Measurements from ENCODE around the gene ARHGAP22. TPM values are rescaled to one million over a fixed set of nuclear protein-coding genes. Genes with fewer than 3 reads are reported as not detected.

The ARHGAP22 gene
- total RNA-seq, 2 donors from 2014 or later, result 0.32 to 0.48 TPM

- no peaks in the 10 kb centered on the region for H3K9me3 Mint-ChIP-seq
- ATAC-seq (replicated peaks), result no peak
Measured at GRCh38 chr10:48568546-48568945, 36.3 kb downstream of the ARHGAP22 start.

DNA sequence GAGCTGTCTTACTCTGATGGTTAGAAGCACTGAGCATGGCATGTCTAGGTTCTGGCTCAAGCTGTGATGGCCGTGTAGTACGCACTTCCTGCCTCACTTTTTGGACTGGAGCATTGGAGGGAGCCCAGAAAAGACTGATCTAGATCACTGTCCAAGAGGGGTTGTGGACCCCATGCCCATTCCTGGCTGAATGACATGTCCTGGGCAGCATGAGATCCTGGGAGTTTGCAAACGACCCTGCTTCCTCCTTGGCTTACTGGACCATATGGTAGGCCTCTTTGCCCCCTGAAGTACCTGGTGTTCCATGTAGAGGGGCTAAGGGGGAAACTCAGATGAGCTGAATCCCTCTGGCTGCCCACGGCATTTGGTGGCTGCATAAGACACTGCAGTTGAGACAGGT is 36.7 kb downstream of the ARHGAP22 start:
- no peaks in the 10 kb centered on the region for H3K4me1 Mint-ChIP-seq
- H3K27ac Mint-ChIP-seq, result no peak overlapping the region
- H3K9me3 Mint-ChIP-seq, result no peaks in the 10 kb centered on the region
- no peak for ATAC-seq (replicated peaks)
- peaks cover 3% of the 10 kb centered on the region for H3K27me3 Mint-ChIP-seq
- no peak overlapping the region for H3K4me3 Mint-ChIP-seq
- H3K36me3 Mint-ChIP-seq (ENCODE audit: low read depth), result no peaks in the 10 kb centered on the region

More at GRCh38 chr10:48568546-48568945, 36.3 kb downstream of the ARHGAP22 start:
- peaks cover 3% of the 10 kb centered on the region for H3K27me3 Mint-ChIP-seq
- no peaks in the 10 kb centered on the region for H3K4me1 Mint-ChIP-seq
- no peaks in the 10 kb centered on the region for H3K36me3 Mint-ChIP-seq (ENCODE audit: low read depth)
- no peak overlapping the region for H3K4me3 Mint-ChIP-seq
- H3K27ac Mint-ChIP-seq, result no peak overlapping the region

DNA sequence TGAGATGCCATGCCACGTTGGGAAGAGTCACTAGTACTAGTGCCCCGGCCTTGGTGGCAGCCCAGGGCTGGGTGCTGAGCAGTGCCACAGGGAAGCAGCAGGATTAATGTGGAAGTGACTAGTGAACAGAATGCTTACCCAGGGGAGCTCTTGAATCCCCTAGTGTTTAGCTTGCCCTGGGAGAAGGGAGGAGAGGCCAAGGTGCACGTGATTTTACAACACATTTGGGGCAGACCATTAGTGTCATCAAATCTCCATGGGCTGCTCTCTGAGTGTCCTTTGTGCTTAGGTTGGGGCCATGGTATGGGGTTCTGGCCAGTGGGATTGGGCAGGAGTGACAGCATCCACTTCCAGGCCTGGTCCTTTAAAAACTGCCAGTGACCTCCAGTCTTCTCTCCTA is 37.5 kb downstream of the ARHGAP22 start:
- Mint-ChIP-seq H3K27me3 (peaks cover 3% of the 10 kb centered on the region), H3K36me3 (ENCODE audit: low read depth) (no peaks in the 10 kb centered on the region), H3K27ac (no peak overlapping the region), H3K4me3 (no peak overlapping the region), H3K9me3 (no peaks in the 10 kb centered on the region), H3K4me1 (no peaks in the 10 kb centered on the region)
- no peak for ATAC-seq (replicated peaks)

- no peaks in the 10 kb centered on the region for H3K4me1 Mint-ChIP-seq
- no peak overlapping the region for H3K27ac Mint-ChIP-seq
- no peaks in the 10 kb centered on the region for H3K36me3 Mint-ChIP-seq (ENCODE audit: low read depth)
- no peak for ATAC-seq (replicated peaks)
- no peak overlapping the region for H3K4me3 Mint-ChIP-seq
- H3K9me3 Mint-ChIP-seq, result no peaks in the 10 kb centered on the region
- peaks cover 3% of the 10 kb centered on the region for H3K27me3 Mint-ChIP-seq
Measured at GRCh38 chr10:48564466-48565160, 40.3 kb downstream of the ARHGAP22 start.

DNA sequence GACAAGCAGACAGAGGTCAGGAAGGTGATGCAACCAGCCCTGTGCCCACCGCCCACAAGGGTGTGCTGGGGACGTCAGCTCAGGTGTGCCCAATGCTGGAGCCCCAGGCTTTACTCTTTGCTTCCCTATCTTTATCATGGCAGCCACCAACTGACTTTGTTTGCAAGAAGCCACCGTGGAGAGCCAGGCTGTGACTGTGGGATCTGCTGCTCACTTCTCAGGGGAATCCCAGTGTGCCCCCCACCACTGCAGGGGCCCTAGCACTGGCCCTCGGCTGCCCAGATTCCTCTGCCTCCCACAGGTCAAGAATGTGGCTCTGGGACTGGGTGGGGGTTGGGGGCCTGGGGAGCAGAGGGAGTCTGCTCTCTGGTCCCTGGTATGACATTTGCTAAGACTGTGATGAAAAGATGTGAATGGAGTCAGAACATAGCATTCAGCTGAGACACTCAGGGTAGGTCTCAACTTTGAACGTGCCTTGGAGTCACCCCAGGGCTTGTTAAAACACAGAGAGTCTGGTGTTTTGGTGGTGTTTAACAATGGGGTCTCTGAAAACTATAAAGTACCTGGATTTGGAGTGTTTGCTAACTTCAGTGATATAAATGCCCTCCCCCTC is 47.3 kb downstream of the ARHGAP22 start:
- H3K9me3 Mint-ChIP-seq, result no peaks in the 10 kb centered on the region
- ATAC-seq (replicated peaks), result no peak
- H3K36me3 Mint-ChIP-seq (ENCODE audit: low read depth), result no peaks in the 10 kb centered on the region
- no peak overlapping the region for H3K4me3 Mint-ChIP-seq
- H3K27me3 Mint-ChIP-seq, result peaks cover 5% of the 10 kb centered on the region
- no peak overlapping the region for H3K27ac Mint-ChIP-seq
- H3K4me1 Mint-ChIP-seq, result no peaks in the 10 kb centered on the region

DNA sequence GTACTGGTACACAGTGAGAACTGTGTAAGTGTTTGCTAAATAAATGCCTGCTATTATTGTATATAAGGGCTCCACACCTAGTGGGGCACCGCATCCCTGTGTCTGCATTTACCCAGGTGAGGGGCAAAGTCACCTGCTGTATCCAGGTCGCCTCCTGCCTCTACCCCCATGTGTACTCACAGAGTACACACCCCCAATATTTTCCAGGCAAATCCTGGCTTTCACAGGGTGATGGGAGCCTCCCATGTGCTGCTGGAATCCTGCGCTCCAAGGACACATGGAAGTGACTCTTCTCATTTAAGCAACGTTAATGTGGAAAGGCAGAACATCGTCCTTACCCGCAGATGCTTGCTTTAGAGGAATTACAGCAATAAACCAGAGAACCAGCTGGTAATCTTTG is 48.2 kb downstream of the ARHGAP22 start:
- no peak overlapping the region for H3K27ac Mint-ChIP-seq
- H3K27me3 Mint-ChIP-seq, result peaks cover 5% of the 10 kb centered on the region
- no peak overlapping the region for H3K4me3 Mint-ChIP-seq
- no peaks in the 10 kb centered on the region for H3K4me1 Mint-ChIP-seq
- no peak for ATAC-seq (replicated peaks)
- H3K36me3 Mint-ChIP-seq (ENCODE audit: low read depth), result no peaks in the 10 kb centered on the region
- H3K9me3 Mint-ChIP-seq, result no peaks in the 10 kb centered on the region

GRCh38 chr10:48556065-48556464 is 48.8 kb downstream of the ARHGAP22 start:
- Mint-ChIP-seq H3K9me3 (no peaks in the 10 kb centered on the region), H3K4me3 (no peak overlapping the region), H3K27me3 (peaks cover 5% of the 10 kb centered on the region), H3K27ac (no peak overlapping the region), H3K36me3 (ENCODE audit: low read depth) (no peaks in the 10 kb centered on the region), H3K4me1 (no peaks in the 10 kb centered on the region)
- no peak for ATAC-seq (replicated peaks)

DNA sequence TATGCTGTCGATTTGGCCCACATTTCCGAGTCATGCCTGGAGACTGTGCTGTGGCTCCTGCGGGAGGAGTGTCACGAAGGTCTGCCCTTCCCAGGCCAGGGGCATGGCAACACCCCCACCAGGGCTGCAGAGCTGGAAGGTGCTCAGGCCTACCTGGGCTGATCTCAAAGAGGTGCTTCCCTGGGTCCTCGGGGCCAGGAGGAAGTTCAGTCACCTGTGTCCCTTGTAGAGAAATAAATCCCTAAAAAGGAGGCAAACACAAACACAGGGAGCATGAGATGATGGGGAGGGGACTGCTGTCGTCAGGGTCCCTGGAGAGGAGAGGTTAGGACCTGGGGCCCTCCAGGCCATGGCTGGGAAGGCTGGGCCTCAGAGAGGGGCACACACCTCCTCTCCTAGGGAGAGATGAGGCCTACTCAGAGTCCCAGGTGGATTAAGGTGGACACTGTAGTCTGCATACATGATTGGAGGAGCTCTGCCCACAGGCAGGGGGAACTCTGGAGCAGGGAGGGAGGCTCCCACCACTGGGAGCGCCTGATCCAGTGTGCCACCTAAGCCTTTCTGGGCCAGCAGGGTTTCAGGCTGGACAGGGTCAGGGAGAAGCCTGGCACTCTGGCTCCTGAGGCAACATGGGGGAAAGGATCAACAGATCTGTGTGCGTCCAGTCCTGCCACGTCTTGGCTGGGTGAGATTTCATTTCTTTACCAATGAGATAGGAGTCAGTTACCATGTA is 49.4 kb downstream of the ARHGAP22 start:
- H3K4me3 Mint-ChIP-seq, result no peak overlapping the region
- H3K27ac Mint-ChIP-seq, result no peak overlapping the region
- peaks cover 5% of the 10 kb centered on the region for H3K27me3 Mint-ChIP-seq
- H3K9me3 Mint-ChIP-seq, result no peaks in the 10 kb centered on the region
- no peak for ATAC-seq (replicated peaks)
- H3K4me1 Mint-ChIP-seq, result no peaks in the 10 kb centered on the region
- H3K36me3 Mint-ChIP-seq (ENCODE audit: low read depth), result no peaks in the 10 kb centered on the region

DNA sequence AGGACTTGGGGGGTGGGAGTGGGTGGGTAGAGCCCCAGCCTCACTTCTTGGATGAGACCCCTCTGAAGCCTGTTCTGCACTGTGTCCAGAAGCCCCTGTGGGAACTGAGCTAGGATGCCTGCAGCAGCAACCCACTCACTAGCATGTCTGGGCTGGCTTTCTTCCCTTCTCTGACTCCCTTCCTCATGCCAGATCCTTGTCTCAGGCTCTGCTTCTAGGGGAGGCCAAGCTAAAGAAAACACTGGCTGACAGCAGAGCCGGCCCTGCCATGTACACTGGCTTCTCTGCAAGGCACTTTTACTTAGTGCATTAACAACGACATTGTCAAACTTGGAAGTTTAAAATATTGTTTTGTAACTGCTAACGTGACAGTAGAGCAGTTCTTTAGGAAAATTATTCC is 50.2 kb downstream of the ARHGAP22 start:
- no peak overlapping the region for H3K27ac Mint-ChIP-seq

DNA sequence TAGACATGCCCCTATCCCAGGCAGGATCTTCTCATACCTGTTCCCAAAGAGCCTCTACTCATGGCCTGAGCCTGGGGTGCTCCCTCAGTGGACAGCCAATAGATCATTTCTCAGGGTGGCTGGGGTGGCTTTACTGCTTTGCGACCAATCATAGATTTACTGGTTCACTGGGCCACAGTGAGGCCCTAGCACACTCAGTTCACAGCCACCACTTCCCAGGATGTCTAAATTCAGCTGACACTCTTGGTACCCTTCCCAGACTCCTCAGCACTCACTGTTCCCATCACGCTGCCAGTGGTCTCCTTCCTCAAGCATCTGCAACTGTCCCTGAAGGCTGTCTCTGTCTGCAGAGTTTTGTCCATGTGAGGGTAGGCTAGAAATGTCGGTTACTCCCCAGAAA is 50.6 kb downstream of the ARHGAP22 start:
- Mint-ChIP-seq H3K36me3 (ENCODE audit: low read depth) (no peaks in the 10 kb centered on the region), H3K4me3 (no peak overlapping the region), H3K9me3 (no peaks in the 10 kb centered on the region), H3K27me3 (peaks cover 5% of the 10 kb centered on the region), H3K27ac (no peak overlapping the region), H3K4me1 (no peaks in the 10 kb centered on the region)
- ATAC-seq (replicated peaks), result no peak

More for the DNA sequence above, 50.2 kb downstream of the ARHGAP22 start:
- Mint-ChIP-seq H3K9me3 (no peaks in the 10 kb centered on the region), H3K36me3 (ENCODE audit: low read depth) (no peaks in the 10 kb centered on the region), H3K4me3 (no peak overlapping the region), H3K4me1 (no peaks in the 10 kb centered on the region), H3K27me3 (peaks cover 5% of the 10 kb centered on the region)
- ATAC-seq (replicated peaks), result no peak

DNA sequence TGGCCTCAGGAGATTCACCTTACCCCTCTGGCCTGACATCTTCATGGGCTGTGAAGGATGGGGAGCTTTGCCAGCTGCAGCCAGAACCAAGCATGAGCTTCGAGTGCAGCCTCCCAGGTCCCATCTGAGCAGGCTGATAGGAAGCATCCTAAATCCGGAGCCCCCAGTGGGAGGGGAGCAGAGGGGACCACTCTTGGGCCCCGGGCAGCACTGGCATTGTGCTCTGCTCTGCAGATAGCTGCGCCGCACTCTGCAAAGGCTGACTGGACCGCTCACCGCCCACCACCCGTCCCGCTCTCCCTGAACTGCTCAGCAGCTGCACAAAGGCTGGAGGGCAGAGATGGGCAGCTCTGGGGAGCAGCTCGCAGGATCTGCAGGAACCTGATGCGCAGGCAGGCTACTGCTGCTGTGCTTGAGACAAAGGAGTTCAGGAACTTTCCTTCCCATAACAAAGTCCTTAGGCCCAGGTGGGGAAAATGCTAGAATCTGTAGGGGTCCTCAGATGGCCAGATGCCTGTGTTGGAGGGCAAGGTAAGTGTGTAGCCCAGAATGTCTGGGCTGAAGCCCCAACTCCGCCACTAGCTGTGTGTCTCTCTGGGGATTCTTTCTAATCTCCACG is 51.8 kb downstream of the ARHGAP22 start:
- no peaks in the 10 kb centered on the region for H3K36me3 Mint-ChIP-seq (ENCODE audit: low read depth)
- no peak overlapping the region for H3K27ac Mint-ChIP-seq
- peaks cover 5% of the 10 kb centered on the region for H3K27me3 Mint-ChIP-seq
- no peak for ATAC-seq (replicated peaks)
- no peak overlapping the region for H3K4me3 Mint-ChIP-seq
- no peaks in the 10 kb centered on the region for H3K4me1 Mint-ChIP-seq
- no peaks in the 10 kb centered on the region for H3K9me3 Mint-ChIP-seq

GRCh38 chr10:48551861-48552591 is 52.8 kb downstream of the ARHGAP22 start:
- H3K27me3 Mint-ChIP-seq, result no peaks in the 10 kb centered on the region
- no peaks in the 10 kb centered on the region for H3K36me3 Mint-ChIP-seq (ENCODE audit: low read depth)
- H3K27ac Mint-ChIP-seq, result no peak overlapping the region
- no peak for ATAC-seq (replicated peaks)
- no peaks in the 10 kb centered on the region for H3K4me1 Mint-ChIP-seq
- H3K4me3 Mint-ChIP-seq, result no peak overlapping the region
- H3K9me3 Mint-ChIP-seq, result no peaks in the 10 kb centered on the region

DNA sequence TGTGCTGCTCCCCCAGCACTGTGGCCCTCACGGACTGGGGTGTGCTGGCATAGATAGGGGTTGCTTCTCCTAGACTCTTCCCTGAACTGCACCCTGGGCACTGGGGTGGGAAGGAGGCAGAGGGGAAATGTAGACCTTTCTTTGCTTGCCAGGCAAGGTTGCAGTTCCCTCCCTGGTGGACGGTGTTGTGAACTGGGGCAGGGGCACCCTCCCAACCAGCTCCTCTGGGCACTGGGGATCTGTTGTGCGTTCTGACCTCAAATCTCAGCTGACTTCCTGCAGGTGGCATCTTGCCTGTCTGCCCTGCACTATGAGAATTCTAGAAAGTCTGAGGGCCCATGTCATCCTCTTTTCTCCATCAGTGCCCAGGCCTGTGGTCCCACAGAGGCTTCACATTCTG is 53.9 kb downstream of the ARHGAP22 start:
- no peak overlapping the region for H3K4me3 Mint-ChIP-seq
- ATAC-seq (replicated peaks), result no peak
- H3K4me1 Mint-ChIP-seq, result no peaks in the 10 kb centered on the region
- H3K9me3 Mint-ChIP-seq, result no peaks in the 10 kb centered on the region
- no peaks in the 10 kb centered on the region for H3K27me3 Mint-ChIP-seq
- no peaks in the 10 kb centered on the region for H3K36me3 Mint-ChIP-seq (ENCODE audit: low read depth)
- H3K27ac Mint-ChIP-seq, result no peak overlapping the region

DNA sequence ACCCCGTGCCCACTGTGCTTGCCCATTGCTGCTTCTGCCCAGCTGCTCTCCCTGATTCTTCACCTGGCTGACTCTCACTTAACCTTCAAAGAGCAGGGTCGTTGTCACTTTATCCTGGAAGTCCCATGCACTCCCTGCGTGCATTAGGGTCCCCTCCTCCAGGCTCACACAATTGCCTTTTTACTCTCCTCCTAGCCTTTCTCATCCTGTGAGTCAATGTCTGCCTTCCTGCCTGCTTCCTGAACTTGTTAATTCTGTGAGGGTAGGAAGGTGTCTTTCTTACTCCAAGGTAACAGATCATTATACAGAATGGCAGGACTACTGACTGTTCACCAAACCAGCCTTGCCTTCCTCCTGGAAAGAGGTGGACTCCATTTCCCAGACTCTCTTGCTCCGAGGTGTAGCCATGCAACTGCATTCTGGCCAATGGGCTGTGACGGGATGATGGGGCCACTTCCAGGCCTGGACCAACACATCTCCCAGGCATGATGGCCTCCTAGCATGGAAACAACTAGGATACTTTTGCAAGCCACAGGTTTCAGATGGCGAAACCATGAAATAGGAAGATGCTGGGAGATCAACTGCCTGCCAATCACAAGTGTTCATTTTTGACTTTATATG is 54.7 kb downstream of the ARHGAP22 start:
- H3K27ac Mint-ChIP-seq, result no peak overlapping the region
- no peaks in the 10 kb centered on the region for H3K9me3 Mint-ChIP-seq
- no peak for ATAC-seq (replicated peaks)
- H3K36me3 Mint-ChIP-seq (ENCODE audit: low read depth), result no peaks in the 10 kb centered on the region
- no peak overlapping the region for H3K4me3 Mint-ChIP-seq
- no peaks in the 10 kb centered on the region for H3K27me3 Mint-ChIP-seq
- H3K4me1 Mint-ChIP-seq, result no peaks in the 10 kb centered on the region

All from activated T-helper 17 cell treated with anti-CD3 and anti-CD28 coated beads, Interleukin-2, amount 50 U/mL, for 72 hours (primary cell).